H1 (cell line): ENCODE measurements around the gene ARHGEF7.

Source experiments
- BCL11A ChIP-seq, 2 experiments: IDR thresholded peaks; one replicate each; pipeline ENCODE4 v1.6.1; 2011; ENCODE audit warnings: low read depth in 2 of 2, low read length in 2 of 2, mild to moderate bottlenecking in 2 of 2
- EP300 ChIP-seq, 2 experiments: IDR thresholded peaks; 1 replicate in 1 of 2; 2 replicates in 1 of 2; pipeline ENCODE4 v1.6.1; 2011 to 2012; ENCODE audit warnings: low read depth in 2 of 2, low read length in 2 of 2, mild to moderate bottlenecking in 2 of 2, borderline replicate concordance in 1 of 2, inconsistent platforms in 1 of 2, moderate library complexity in 1 of 2
- EZH2 ChIP-seq: fragments of 200-600 bp; sonication (generic); IDR thresholded peaks from 2 replicates; pipeline ENCODE4 v1.7.1; 2012; ENCODE audit warnings: low read depth, mild to moderate bottlenecking, moderate library complexity, low read length, inconsistent platforms; ENCODE audit not compliant: severe bottlenecking
- GABPA ChIP-seq: IDR thresholded peaks from 2 replicates; pipeline ENCODE4 v1.6.1; 2011; ENCODE audit warnings: mild to moderate bottlenecking, low read length, moderate library complexity, borderline replicate concordance; ENCODE audit not compliant: insufficient read depth
- GTF2F1 ChIP-seq: IDR thresholded peaks from 2 replicates; pipeline ENCODE4 v1.6.1; 2012; ENCODE audit warnings: low read depth, low read length, improper control_type of control experiment, borderline replicate concordance
- POLR2A ChIP-seq, 2 experiments: IDR thresholded peaks; 1 replicate in 1 of 2; 2 replicates in 1 of 2; pipeline ENCODE4 v1.6.1; 2011; ENCODE audit warnings: low read depth in 2 of 2, low read length in 2 of 2, mild to moderate bottlenecking in 2 of 2; ENCODE audit errors: control extremely low read depth in 1 of 2
- POLR2AphosphoS5 ChIP-seq: IDR thresholded peaks from 2 replicates; pipeline ENCODE4 v1.6.1; 2011; ENCODE audit warnings: low read depth, low read length
- TF ChIP-seq, protein P1 (sequence below), 3 experiments: IDR thresholded peaks; 1 replicate in 2 of 3; 2 replicates in 1 of 3; pipeline versions ENCODE4 v1.5.1 to v1.6.1; 2011; ENCODE audit warnings: low read length in 3 of 3, mild to moderate bottlenecking in 3 of 3, inconsistent platforms in 2 of 3, low read depth in 1 of 3, moderate library complexity in 1 of 3; ENCODE audit not compliant: insufficient read depth in 1 of 3; ENCODE audit errors: control extremely low read depth in 1 of 3
- TF ChIP-seq, protein P2 (sequence below): IDR thresholded peaks from 2 replicates; pipeline ENCODE4 v1.6.1; 2011; ENCODE audit warnings: low read length, improper control_type of control experiment
- TF ChIP-seq, protein P3 (sequence below): IDR thresholded peaks from 2 replicates; pipeline ENCODE4 v1.6.1; 2012; ENCODE audit warnings: inconsistent platforms
- TF ChIP-seq, protein P4 (sequence below): IDR thresholded peaks from 2 replicates; pipeline ENCODE4 v1.6.1; 2012; ENCODE audit warnings: low read length, inconsistent platforms

DNA sequence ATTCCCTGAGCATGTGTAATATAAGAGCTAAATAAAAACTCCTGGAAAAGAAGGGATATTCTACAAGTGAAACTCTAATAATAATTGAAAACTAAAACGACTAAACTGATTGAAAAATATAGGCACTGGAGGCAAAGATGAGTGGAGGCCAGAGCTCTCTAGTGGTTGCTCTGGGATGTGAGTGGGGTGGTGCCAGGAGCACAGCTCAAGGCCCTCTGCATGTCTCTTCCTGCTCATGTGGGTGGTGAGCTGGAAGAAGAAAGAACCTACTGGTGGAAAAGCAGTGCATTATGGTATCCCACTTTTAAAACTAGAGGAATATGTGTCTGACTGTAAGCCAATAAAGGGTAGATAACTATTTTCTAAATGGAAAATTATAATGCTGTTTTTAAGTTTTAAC, 15.8 kb upstream of the ARHGEF7 start:
- no peak for TF ChIP-seq EP300 (IDR thresholded peaks at IDR 0.05; ENCODE audit: borderline replicate concordance in 1 of 2, low read depth in 2 of 2, low read length in 2 of 2)
- TF ChIP-seq EZH2 = no peak
- no peak for TF ChIP-seq GTF2F1
- TF ChIP-seq GABPA = no peak
- TF ChIP-seq BCL11A (IDR thresholded peaks at IDR 0.05; ENCODE audit: low read depth in 2 of 2, low read length in 2 of 2) = no peak
- TF ChIP-seq, protein P1, sequence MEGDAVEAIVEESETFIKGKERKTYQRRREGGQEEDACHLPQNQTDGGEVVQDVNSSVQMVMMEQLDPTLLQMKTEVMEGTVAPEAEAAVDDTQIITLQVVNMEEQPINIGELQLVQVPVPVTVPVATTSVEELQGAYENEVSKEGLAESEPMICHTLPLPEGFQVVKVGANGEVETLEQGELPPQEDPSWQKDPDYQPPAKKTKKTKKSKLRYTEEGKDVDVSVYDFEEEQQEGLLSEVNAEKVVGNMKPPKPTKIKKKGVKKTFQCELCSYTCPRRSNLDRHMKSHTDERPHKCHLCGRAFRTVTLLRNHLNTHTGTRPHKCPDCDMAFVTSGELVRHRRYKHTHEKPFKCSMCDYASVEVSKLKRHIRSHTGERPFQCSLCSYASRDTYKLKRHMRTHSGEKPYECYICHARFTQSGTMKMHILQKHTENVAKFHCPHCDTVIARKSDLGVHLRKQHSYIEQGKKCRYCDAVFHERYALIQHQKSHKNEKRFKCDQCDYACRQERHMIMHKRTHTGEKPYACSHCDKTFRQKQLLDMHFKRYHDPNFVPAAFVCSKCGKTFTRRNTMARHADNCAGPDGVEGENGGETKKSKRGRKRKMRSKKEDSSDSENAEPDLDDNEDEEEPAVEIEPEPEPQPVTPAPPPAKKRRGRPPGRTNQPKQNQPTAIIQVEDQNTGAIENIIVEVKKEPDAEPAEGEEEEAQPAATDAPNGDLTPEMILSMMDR (IDR thresholded peaks at IDR 0.05; ENCODE audit: control extremely low read depth in 1 of 3, insufficient read depth in 1 of 3, low read depth in 1 of 3, low read length in 3 of 3) = no peak
- TF ChIP-seq, protein P2, sequence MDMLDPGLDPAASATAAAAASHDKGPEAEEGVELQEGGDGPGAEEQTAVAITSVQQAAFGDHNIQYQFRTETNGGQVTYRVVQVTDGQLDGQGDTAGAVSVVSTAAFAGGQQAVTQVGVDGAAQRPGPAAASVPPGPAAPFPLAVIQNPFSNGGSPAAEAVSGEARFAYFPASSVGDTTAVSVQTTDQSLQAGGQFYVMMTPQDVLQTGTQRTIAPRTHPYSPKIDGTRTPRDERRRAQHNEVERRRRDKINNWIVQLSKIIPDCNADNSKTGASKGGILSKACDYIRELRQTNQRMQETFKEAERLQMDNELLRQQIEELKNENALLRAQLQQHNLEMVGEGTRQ = no peak
- TF ChIP-seq, protein P3, sequence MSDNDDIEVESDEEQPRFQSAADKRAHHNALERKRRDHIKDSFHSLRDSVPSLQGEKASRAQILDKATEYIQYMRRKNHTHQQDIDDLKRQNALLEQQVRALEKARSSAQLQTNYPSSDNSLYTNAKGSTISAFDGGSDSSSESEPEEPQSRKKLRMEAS = no peak
- no peak for TF ChIP-seq POLR2A (IDR thresholded peaks at IDR 0.05; ENCODE audit: control extremely low read depth in 1 of 2, low read depth in 2 of 2, low read length in 2 of 2)
- TF ChIP-seq, protein P4, sequence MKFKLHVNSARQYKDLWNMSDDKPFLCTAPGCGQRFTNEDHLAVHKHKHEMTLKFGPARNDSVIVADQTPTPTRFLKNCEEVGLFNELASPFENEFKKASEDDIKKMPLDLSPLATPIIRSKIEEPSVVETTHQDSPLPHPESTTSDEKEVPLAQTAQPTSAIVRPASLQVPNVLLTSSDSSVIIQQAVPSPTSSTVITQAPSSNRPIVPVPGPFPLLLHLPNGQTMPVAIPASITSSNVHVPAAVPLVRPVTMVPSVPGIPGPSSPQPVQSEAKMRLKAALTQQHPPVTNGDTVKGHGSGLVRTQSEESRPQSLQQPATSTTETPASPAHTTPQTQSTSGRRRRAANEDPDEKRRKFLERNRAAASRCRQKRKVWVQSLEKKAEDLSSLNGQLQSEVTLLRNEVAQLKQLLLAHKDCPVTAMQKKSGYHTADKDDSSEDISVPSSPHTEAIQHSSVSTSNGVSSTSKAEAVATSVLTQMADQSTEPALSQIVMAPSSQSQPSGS = no peak
- no peak for TF ChIP-seq POLR2AphosphoS5
